Esophagus muscularis mucosa (tissue), 4 donors: ENCODE data around the gene LRRC4B. TPM values are rescaled to one million over a fixed set of nuclear protein-coding genes. Genes with fewer than 3 reads are reported as not detected.
A peak's percentile ranks its signal among the peaks of the same experiment; 100 is the strongest.

Experiments
- DNase-seq: peaks from one replicate; pipeline ENCODE4 v3.0.0-alpha.2; 2017; ENCODE audit errors: extremely low spot score
- H3K27ac ChIP-seq, 4 donors: fragments of 200-600 bp; sonication (generic); replicated peaks in 1 of 4; 1 replicate in 3 of 4; 2 replicates in 1 of 4; pipeline ENCODE4 v1.5.1; 2016 to 2019; ENCODE audit warnings: mild to moderate bottlenecking in 1 of 4
- H3K27me3 ChIP-seq, 4 donors: fragments of 200-600 bp; sonication (generic); one replicate each; pipeline versions ENCODE4 v1.5.1 to v1.6.0; 2016 to 2019
- H3K36me3 ChIP-seq, 4 donors: fragments of 200-600 bp; sonication (generic); one replicate each; pipeline ENCODE4 v1.5.1; 2016 to 2019
- H3K4me1 ChIP-seq, 4 donors: fragments of 200-600 bp; sonication (generic); one replicate each; pipeline ENCODE4 v1.5.1; 2016 to 2019
- H3K4me3 ChIP-seq, 4 donors: fragments of 200-600 bp; sonication (generic); 1 replicate in 2 of 4; 2 replicates in 2 of 4; pipeline ENCODE4 v1.5.1; 2016 to 2019; ENCODE audit warnings: mild to moderate bottlenecking in 4 of 4, moderate library complexity in 1 of 4
- H3K9me3 ChIP-seq, 4 donors: fragments of 200-600 bp; sonication (generic); 1 replicate in 3 of 4; 2 replicates in 1 of 4; pipeline ENCODE4 v1.5.1; 2016 to 2019
- EP300 ChIP-seq: sonication (generic); formaldehyde crosslinking; IDR thresholded peaks from one replicate; pipeline ENCODE4 v1.6.1; 2017; ENCODE audit warnings: antibody characterized with exemption
- POLR2A ChIP-seq: fragments of 450-650 bp; IDR thresholded peaks from one replicate; pipeline ENCODE4 v1.6.1; 2017; ENCODE audit warnings: antibody characterized with exemption, moderate library complexity, mild to moderate bottlenecking, low read depth
- POLR2AphosphoS5 ChIP-seq, 2 donors: sonication (generic); formaldehyde crosslinking; IDR thresholded peaks; one replicate each; pipeline ENCODE4 v1.6.1; 2017; ENCODE audit warnings: antibody characterized with exemption in 2 of 2
- WGBS: methylation state at CpG from one replicate; pipeline ENCODE4 v1.1.5; 2018; 5-methylcytosine and 5-hydroxymethylcytosine counted together
- intact Hi-C: fragments of 100-400 bp; cut with DNase I; formaldehyde crosslinking; loops from one replicate; pipeline ENCODE4 v1.15.1; 2023
- total RNA-seq, 4 donors: library from RNA; depleted of rRNA; stranded (reverse); fragments of >200 nt; gene quantifications; one replicate each; pipeline versions ENCODE4 v1.1.0 to v1.2.1, GENCODE V29; 2016
- TF ChIP-seq, protein P1 (sequence below), 3 experiments: fragments of 200-600 bp in 2 of 3; fragments of 450-650 bp in 1 of 3; sonication (generic) in 2 of 3; IDR thresholded peaks; one replicate each; pipeline ENCODE4 v1.5.1; 2017 to 2019; ENCODE audit warnings: antibody characterized with exemption in 3 of 3, mild to moderate bottlenecking in 2 of 3, moderate library complexity in 1 of 3

The LRRC4B gene
- total RNA-seq, 4 donors from 2014 or later = 3.7 to 12.5 (median 6.7) TPM

DNA sequence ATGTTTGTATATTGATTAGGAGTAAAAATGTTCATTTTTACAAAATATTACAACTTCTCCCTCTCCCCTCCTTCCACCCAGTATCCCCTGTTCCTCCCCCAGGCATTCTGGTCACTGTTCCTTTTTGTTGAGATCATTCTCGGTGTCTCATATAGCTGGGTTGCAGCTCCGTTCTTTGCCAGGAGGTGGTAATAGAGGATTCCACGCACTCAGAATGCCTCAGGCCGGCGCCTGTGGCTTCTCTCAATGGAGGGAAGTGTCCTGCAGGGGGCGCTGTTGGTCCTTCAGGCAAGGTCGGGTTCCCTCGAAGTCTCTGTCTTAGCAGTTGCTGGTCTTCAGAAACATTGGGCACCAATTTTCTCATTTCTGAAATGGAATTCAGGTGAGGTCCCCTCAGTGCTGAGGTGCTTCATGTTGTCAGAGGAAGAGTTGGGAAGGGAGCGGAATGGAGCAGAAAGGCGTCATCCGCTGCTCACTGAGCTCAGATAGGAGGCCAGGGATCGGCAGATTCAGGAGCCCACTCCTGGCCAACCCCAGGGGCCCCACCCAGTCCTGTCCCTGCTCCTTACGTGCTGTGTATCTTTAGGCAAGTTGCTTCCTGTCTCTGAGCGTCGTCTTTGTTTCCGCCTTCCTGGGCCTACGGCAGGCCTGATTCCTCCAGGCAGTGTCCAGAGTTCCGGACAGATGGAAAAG, 81.3 kb downstream of the LRRC4B start:
- DNase-seq = no peak

DNA sequence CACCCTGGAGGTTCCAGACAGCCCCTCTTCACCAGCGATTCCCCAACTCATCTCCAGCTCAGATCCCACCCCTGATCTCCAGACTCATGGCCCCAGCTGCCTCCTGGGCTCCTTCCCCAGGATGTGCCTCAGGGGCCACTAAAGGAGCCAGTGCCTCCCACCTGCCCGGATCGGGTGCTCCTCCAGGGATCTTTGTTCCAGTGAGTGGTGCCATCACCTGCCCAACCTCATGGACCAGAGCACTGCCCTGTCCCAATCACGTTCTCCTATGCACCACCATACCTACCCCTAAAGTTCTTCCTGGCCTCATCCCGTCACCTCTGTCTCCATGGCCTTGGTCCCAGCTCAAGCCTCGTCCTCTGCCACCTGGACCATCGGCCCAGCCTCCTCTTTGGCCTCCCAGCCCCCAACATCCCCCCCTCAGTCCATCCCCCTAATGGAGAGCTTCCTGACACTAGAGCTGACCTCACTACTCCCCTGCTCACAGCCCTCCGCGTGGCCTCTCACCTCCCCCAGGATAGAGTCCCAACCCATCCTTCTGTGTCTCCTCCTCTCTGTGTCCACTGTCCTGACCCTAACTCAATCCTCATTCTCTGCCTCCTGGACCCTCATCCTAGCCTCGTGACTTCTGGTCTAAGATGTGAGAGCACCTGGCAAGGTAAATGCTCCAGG, 82.8 kb downstream of the LRRC4B start:
- no peak overlapping the region for H3K4me3 ChIP-seq
- WGBS = 88% methylated on average over 10 of the region's 10 CpGs
- H3K4me1 ChIP-seq = no peaks in the 10 kb centered on the region
- no peak overlapping the region for H3K27ac ChIP-seq
- peaks cover 10 to 49% (median 42%) of the 10 kb centered on the region in 4 donors for H3K36me3 ChIP-seq
- H3K9me3 ChIP-seq = no peaks in the 10 kb centered on the region
- intact Hi-C loops = no loop called here
- peaks cover 0 to 42% (median 14%) of the 10 kb centered on the region in 4 donors for H3K27me3 ChIP-seq
- TF ChIP-seq EP300 = no peak
- no peak for TF ChIP-seq POLR2AphosphoS5 (IDR thresholded peaks at IDR 0.05)
- TF ChIP-seq, protein P1, sequence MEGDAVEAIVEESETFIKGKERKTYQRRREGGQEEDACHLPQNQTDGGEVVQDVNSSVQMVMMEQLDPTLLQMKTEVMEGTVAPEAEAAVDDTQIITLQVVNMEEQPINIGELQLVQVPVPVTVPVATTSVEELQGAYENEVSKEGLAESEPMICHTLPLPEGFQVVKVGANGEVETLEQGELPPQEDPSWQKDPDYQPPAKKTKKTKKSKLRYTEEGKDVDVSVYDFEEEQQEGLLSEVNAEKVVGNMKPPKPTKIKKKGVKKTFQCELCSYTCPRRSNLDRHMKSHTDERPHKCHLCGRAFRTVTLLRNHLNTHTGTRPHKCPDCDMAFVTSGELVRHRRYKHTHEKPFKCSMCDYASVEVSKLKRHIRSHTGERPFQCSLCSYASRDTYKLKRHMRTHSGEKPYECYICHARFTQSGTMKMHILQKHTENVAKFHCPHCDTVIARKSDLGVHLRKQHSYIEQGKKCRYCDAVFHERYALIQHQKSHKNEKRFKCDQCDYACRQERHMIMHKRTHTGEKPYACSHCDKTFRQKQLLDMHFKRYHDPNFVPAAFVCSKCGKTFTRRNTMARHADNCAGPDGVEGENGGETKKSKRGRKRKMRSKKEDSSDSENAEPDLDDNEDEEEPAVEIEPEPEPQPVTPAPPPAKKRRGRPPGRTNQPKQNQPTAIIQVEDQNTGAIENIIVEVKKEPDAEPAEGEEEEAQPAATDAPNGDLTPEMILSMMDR (IDR thresholded peaks at IDR 0.05) = no peak
- TF ChIP-seq POLR2A = no peak
- DNase-seq = no peak

More for the DNA sequence above, 81.3 kb downstream of the LRRC4B start:
- H3K9me3 ChIP-seq = no peaks in the 10 kb centered on the region
- no peak overlapping the region for H3K4me3 ChIP-seq
- WGBS = 74% methylated on average over 17 of the region's 18 CpGs
- intact Hi-C loops = no loop called here
- TF ChIP-seq EP300 = no peak
- TF ChIP-seq, protein P1 (IDR thresholded peaks at IDR 0.05) = peak in 1 of 3 experiments; percentile 28
- TF ChIP-seq POLR2AphosphoS5 (IDR thresholded peaks at IDR 0.05) = no peak
- H3K27ac ChIP-seq = no peak overlapping the region
- H3K4me1 ChIP-seq = peaks cover 0 to under 1% (median 0%) of the 10 kb centered on the region in 4 donors
- H3K27me3 ChIP-seq = peaks cover 0 to 53% (median 16%) of the 10 kb centered on the region in 4 donors
- peaks cover 4 to 34% (median 28%) of the 10 kb centered on the region in 4 donors for H3K36me3 ChIP-seq

DNA sequence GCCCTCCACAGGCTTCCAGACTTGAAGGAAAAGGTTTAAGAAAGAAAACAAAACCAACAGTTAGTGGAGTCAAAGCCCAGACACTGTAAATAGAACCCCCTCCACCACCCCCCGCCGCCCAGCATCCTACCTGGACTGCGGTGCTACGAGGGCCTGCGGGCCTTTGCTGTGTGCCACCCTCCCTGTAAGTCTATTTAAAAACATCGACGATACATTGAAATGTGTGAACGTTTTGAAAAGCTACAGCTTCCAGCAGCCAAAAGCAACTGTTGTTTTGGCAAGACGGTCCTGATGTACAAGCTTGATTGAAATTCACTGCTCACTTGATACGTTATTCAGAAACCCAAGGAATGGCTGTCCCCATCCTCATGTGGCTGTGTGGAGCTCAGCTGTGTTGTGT, 85.3 kb downstream of the LRRC4B start:
- TF ChIP-seq POLR2AphosphoS5 (IDR thresholded peaks at IDR 0.05) (no peak), EP300 (no peak), POLR2A (no peak)
- TF ChIP-seq, protein P1 (IDR thresholded peaks at IDR 0.05) = no peak
- 85% methylated on average over 10 of the region's 10 CpGs for WGBS
- DNase-seq = no peak
- Histone ChIP-seq H3K27me3 (peaks cover 0 to 17% (median 9%) of the 10 kb centered on the region in 4 donors), H3K27ac (no peak overlapping the region), H3K4me3 (no peak overlapping the region), H3K36me3 (peaks cover 22 to 71% (median 62%) of the 10 kb centered on the region in 4 donors), H3K9me3 (no peaks in the 10 kb centered on the region), H3K4me1 (peaks cover 6 to 16% (median 11%) of the 10 kb centered on the region in 4 donors)
- intact Hi-C loops = no loop called here

DNA sequence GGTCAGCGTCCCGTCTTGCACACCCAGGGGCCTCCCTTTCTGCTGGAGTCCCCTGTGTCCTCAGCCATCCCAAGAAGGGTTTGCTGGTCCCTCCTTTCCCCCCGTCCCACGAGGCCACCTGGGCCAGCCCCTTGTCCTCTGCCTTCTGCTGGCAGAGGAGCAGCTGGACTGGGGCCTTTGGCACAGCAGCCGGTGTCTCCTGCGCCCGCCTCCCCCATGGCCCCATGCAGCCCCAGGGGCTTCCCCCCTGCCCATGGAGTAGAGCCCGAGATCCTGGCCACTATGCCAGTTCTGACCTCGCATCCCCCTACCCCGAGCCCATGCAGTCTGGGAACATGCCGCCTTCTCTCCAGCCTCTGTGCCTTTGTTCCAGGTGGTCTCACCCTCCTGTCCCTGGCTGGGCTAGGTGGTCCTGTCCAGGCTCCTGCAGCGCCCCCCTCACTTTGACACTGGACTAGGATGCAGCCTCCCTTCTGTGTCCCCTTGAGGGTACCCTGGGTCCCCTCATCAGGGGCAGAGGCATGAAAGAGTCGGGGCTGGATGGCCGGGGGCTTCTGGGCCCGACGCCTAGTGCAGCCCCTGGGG, 85.9 kb downstream of the LRRC4B start:
- intact Hi-C loops = no loop called here
- no peaks in the 10 kb centered on the region for H3K9me3 ChIP-seq
- H3K4me3 ChIP-seq = no peak overlapping the region
- DNase-seq = no peak
- H3K27me3 ChIP-seq = peaks cover 0 to 12% (median 5%) of the 10 kb centered on the region in 4 donors
- 65% methylated on average over 7 of the region's 16 CpGs for WGBS
- H3K4me1 ChIP-seq = peaks cover 12 to 21% (median 17%) of the 10 kb centered on the region in 4 donors
- H3K27ac ChIP-seq = no peak overlapping the region
- peaks cover 22 to 71% (median 62%) of the 10 kb centered on the region in 4 donors for H3K36me3 ChIP-seq
- TF ChIP-seq POLR2AphosphoS5 (IDR thresholded peaks at IDR 0.05) (no peak), EP300 (no peak), POLR2A (no peak)
- TF ChIP-seq, protein P1 (IDR thresholded peaks at IDR 0.05) = no peak
